T-cell (primary cell): ENCODE results near the gene TMC1. TPM values are rescaled to one million over a fixed set of nuclear protein-coding genes. Genes with fewer than 3 reads are reported as not detected.
"Not testable (repeated sequence)": the region's sequence is repeated elsewhere in the genome, so short reads cannot be mapped to it uniquely, and the experiment has no call there.

Experiments used
- ATAC-seq, 4 experiments: fragments of 200-7000 bp in 3 of 4; fragments of 150-1000 bp in 1 of 4; cut with Tn5 transposase; replicated peaks in 1 of 4; 1 replicate in 3 of 4; 2 replicates in 1 of 4; pipeline ENCODE4 v1.10.0; 2021; ENCODE audit warnings: moderate library complexity in 3 of 4, mild to moderate bottlenecking in 2 of 4, moderate number of reproducible peaks in 1 of 4
- CTCF ChIA-PET, 2 donors: fragments of 300-600 bp; sonication (Branson Sonifier 250); formaldehyde crosslinking; loops; one replicate each; lab custom pipeline; 2022; ENCODE audit warnings: antibody characterized with exemption in 2 of 2; lab: Charles Lee
- POLR2A ChIA-PET, 2 donors: fragments of 300-600 bp; sonication (Branson Sonifier 250); formaldehyde crosslinking; loops; one replicate each; lab custom pipeline; 2022; ENCODE audit warnings: antibody characterized with exemption in 2 of 2; lab: Charles Lee
- DNase-seq, 35 experiments: peaks; one replicate each; pipeline versions ENCODE4 v3.0.0 to v3.0.0-alpha.2; 2013 to 2023
- H3K27ac ChIP-seq: one replicate; pipeline ENCODE4 v1.5.1; 2013; ENCODE audit warnings: low read length
- H3K27me3 ChIP-seq, 2 experiments: replicated peaks in 1 of 2; 1 replicate in 1 of 2; 2 replicates in 1 of 2; pipeline versions ENCODE4 v1.6.1 to v1.7.0; 2013; ENCODE audit warnings: low read length in 1 of 2, mixed read lengths in 1 of 2; ENCODE audit not compliant: control insufficient read depth in 2 of 2, insufficient read depth in 2 of 2; ENCODE audit errors: extremely low read depth in 1 of 2
- H3K36me3 ChIP-seq, 2 donors: 1 replicate in 1 of 2; 2 replicates in 1 of 2; pipeline versions ENCODE4 v1.6.1 to v1.7.0; 2013; ENCODE audit warnings: low read length in 1 of 2; ENCODE audit not compliant: control insufficient read depth in 2 of 2, insufficient read depth in 1 of 2; ENCODE audit errors: extremely low read depth in 1 of 2
- H3K4me1 ChIP-seq, 2 experiments: 1 replicate in 1 of 2; 2 replicates in 1 of 2; pipeline versions ENCODE4 v1.6.1 to v1.7.0; 2013; ENCODE audit warnings: low read length in 2 of 2, mixed read lengths in 1 of 2; ENCODE audit not compliant: insufficient read depth in 2 of 2, control insufficient read depth in 1 of 2; ENCODE audit errors: extremely low read depth in 1 of 2
- H3K4me3 ChIP-seq, 2 donors: 1 replicate in 1 of 2; 2 replicates in 1 of 2; pipeline versions ENCODE4 v1.5.1 to v1.7.0; 2013; ENCODE audit warnings: mild to moderate bottlenecking in 2 of 2, low read length in 1 of 2, moderate library complexity in 1 of 2; ENCODE audit not compliant: control insufficient read depth in 1 of 2; ENCODE audit errors: extremely low read depth in 1 of 2
- H3K9me3 ChIP-seq: 2 replicates; pipeline ENCODE4 v1.7.0; 2013
- H3K27ac Mint-ChIP-seq, 2 donors: one replicate each; pipeline ENCODE4 v1.8.0; 2020 to 2021; ENCODE audit warnings: mild to moderate bottlenecking in 2 of 2, mixed read lengths in 2 of 2
- H3K27me3 Mint-ChIP-seq, 2 donors: one replicate each; pipeline ENCODE4 v1.8.0; 2021 to 2022; ENCODE audit warnings: mixed read lengths in 2 of 2
- H3K36me3 Mint-ChIP-seq: one replicate; pipeline ENCODE4 v1.8.0; 2021; ENCODE audit warnings: mixed read lengths
- H3K4me1 Mint-ChIP-seq, 3 donors: one replicate each; pipeline ENCODE4 v1.8.0; 2020 to 2022; ENCODE audit warnings: mixed read lengths in 3 of 3, mild to moderate bottlenecking in 1 of 3
- H3K4me3 Mint-ChIP-seq, 3 donors: one replicate each; pipeline ENCODE4 v1.8.0; 2020 to 2022; ENCODE audit warnings: mild to moderate bottlenecking in 3 of 3, mixed read lengths in 3 of 3, moderate library complexity in 3 of 3
- H3K9me3 Mint-ChIP-seq, 3 donors: one replicate each; pipeline ENCODE4 v1.8.0; 2020 to 2022; ENCODE audit warnings: mixed read lengths in 3 of 3
- WGBS: methylation state at CpG from one replicate; pipeline ENCODE4 v1.1.5; 2013; ENCODE audit warnings: missing lambda C conversion rate; ENCODE audit not compliant: insufficient coverage; 5-methylcytosine and 5-hydroxymethylcytosine counted together
- total RNA-seq, 35 experiments: library from RNA in 6 of 35; stranded (reverse) in 6 of 35; fragments of 120-200 nt in 1 of 35; gene quantifications; one replicate each; pipeline versions ENCODE4 v1.2.1 to v1.2.4 and lab custom pipeline; 2013 to 2026

TMC1 gene
- total RNA-seq: not detected
- not detected for total RNA-seq (2013)
- total RNA-seq (lab: John Stamatoyannopoulos, UW): 0 to 0.50 (median 0.06) reads per million in 29 experiments

DNA sequence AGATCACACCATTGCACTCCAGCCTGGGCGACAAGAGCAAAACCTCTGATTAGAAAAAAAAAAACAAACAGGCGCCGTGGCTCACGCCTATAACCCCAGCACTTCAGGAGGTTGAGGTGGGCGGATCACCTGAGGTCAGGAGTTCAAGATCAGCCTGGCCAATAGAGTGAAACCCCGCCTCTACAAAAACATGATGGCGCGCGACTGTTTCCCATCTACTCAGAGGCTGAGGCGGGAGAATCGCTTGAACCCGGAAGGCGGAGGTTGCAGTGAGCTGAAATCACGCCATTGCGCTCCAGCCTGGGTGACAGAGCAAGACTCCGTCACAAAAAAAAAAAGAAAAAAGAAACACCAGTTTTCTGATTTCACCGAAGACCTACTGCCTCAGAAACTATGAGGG is at the start of gene TMC1:
TMC1 (plus strand) TSS at position 193 of the 400 bp plus-strand sequence. CDS start 127,041 bp downstream, outside the sequence.
- H3K9me3 ChIP-seq, H3K27me3 Mint-ChIP-seq, H3K36me3 Mint-ChIP-seq, H3K4me1 ChIP-seq, H3K9me3 Mint-ChIP-seq, H3K27ac ChIP-seq, DNase-seq, POLR2A ChIA-PET, H3K36me3 ChIP-seq, CTCF ChIA-PET, H3K27me3 ChIP-seq, H3K4me3 ChIP-seq, ATAC-seq, H3K4me3 Mint-ChIP-seq: not testable (repeated sequence)
- H3K4me1 Mint-ChIP-seq: peaks cover 10 to 18% (median 18%) of the 10 kb centered on the region in 3 donors
- WGBS: 97% methylated on average over 12 of the region's 17 CpGs
- H3K27ac Mint-ChIP-seq: peak within 1 kb of the TSS in 1 of 2 donors; percentile 2

DNA sequence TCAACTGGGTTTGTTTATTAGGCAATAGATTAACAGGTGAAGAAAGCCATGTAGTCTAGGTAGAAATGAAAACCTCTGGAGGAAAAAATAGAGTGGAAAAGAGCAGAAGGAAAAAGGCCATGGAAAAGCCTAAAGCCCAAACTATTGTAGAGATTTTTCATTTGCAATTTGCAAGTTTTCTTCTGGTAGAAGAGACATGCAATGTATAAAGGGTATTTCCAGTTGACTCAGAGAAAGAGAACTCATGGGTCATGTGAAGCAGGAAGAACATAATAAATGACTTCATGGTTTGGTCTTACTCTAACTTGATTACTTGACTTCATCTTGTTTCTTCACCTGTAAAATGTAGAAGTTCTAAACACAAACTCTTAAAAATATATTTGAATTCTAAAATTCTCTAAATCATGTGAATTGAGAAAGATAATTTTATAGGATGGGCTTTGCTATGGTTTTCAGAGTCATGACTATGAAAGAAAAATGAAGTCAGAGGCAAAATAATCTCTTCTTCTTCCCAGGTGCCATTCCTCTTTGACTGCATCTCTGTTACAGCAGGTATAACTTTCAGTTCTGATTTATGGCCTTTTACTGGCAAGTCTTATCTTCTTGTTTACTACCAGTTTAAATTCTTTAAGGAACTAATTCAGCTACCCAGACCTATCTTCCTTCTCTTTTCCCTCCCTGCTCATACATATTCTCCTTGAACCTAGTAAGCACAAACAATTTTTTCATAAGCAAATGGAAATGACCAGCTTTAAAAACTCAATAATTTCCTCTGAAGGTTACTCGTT is 47.7 kb upstream of the TMC1 start:
- Histone ChIP-seq H3K36me3 (no peaks in the 10 kb centered on the region), H3K27me3 (no peaks in the 10 kb centered on the region), H3K4me3 (no peak overlapping the region), H3K4me1 (peaks cover 0 to 3% of the 10 kb centered on the region in 2 experiments), H3K27ac (no peak overlapping the region), H3K9me3 (no peaks in the 10 kb centered on the region)
- peaks cover 12 to 39% (median 35%) of the 10 kb centered on the region in 3 donors for H3K4me1 Mint-ChIP-seq
- no peaks in the 10 kb centered on the region for H3K27me3 Mint-ChIP-seq
- ChIA-PET CTCF (interaction anchor here in 1 of 2 donors (0.7 kb wide), 1 partner anchor 215 kb away, joined by 4 read pairs; no protein-coding TSS in a partner anchor), POLR2A (no interaction called here)
- peak in 3 of 4 experiments; percentile 30 to 52 (median 36) for ATAC-seq
- peak overlapping the region; percentile 45 to 64 for H3K27ac Mint-ChIP-seq
- H3K9me3 Mint-ChIP-seq: no peaks in the 10 kb centered on the region
- H3K36me3 Mint-ChIP-seq: no peaks in the 10 kb centered on the region
- DNase-seq: peak in 1 of 35 experiments; percentile 5
- no CpG with 5 or more reads among the region's 1 CpG for WGBS
- no peak overlapping the region for H3K4me3 Mint-ChIP-seq

DNA sequence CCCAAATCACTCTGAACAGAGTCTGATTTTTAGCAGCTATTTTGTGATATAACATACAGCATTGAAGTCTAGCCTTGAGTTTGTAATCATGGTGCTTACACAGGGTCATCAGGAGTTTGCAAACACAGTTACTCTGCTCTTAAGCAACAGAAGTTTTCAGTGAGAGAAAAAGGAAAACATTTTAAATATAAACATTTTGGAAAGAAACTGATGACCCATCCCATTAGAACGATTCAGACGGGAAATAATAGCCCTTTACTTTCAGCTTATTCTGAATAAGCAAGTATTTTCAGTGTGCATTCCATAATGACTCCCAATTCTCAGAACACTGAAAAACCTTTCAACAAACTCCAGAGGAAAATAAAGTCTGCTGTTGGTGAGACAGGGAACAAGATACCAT is 46.7 kb upstream of the TMC1 start:
- Histone ChIP-seq H3K4me1 (peaks cover 0 to 3% of the 10 kb centered on the region in 2 experiments), H3K9me3 (no peaks in the 10 kb centered on the region), H3K27ac (no peak overlapping the region), H3K36me3 (no peaks in the 10 kb centered on the region), H3K4me3 (no peak overlapping the region), H3K27me3 (no peaks in the 10 kb centered on the region)
- Mint-ChIP-seq H3K4me3 (no peak overlapping the region), H3K36me3 (no peaks in the 10 kb centered on the region), H3K9me3 (no peaks in the 10 kb centered on the region), H3K27me3 (no peaks in the 10 kb centered on the region), H3K4me1 (peaks cover 22 to 49% (median 43%) of the 10 kb centered on the region in 3 donors), H3K27ac (no peak overlapping the region)
- WGBS: no CpG with 5 or more reads among the region's 2 CpGs
- no peak for DNase-seq
- no peak for ATAC-seq
- CTCF ChIA-PET: interaction anchor here (0.6 to 0.7 kb wide), 2 partner anchors 21 to 216 kb away, joined by 3 to 4 read pairs; no protein-coding TSS in a partner anchor
- POLR2A ChIA-PET: no interaction called here

DNA sequence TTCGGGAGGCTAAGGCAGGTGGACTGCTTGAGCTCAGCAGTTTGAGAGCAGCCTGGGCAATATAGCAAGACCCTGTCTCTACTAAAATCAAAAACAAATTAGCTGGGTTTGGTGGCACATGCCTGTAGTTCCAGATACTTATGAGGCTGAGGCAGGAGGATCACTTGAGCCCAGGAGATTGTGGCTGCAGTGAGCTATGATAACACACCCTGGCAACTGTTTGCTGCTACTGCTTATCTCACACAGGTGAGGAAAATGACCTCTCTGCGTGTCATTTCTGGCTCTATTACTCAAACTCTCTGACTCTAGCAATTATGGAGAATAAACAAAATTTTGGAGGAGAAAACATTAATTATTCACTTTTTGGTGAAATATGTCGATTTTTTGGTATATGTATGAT is 45.3 kb upstream of the TMC1 start:
- H3K9me3 Mint-ChIP-seq: no peaks in the 10 kb centered on the region
- Histone ChIP-seq H3K9me3 (no peaks in the 10 kb centered on the region), H3K27me3 (no peaks in the 10 kb centered on the region), H3K4me3 (no peak overlapping the region), H3K27ac (no peak overlapping the region), H3K36me3 (no peaks in the 10 kb centered on the region), H3K4me1 (peaks cover 0 to 3% of the 10 kb centered on the region in 2 experiments)
- no CpG with 5 or more reads among the region's 3 CpGs for WGBS
- H3K4me1 Mint-ChIP-seq: peaks cover 22 to 50% (median 43%) of the 10 kb centered on the region in 3 donors
- no peaks in the 10 kb centered on the region for H3K36me3 Mint-ChIP-seq
- CTCF ChIA-PET: interaction anchor here in 1 of 2 donors (0.6 kb wide), 1 partner anchor 26 kb away, joined by 3 read pairs; no protein-coding TSS in a partner anchor
- ATAC-seq (no peak), DNase-seq (no peak)
- peak overlapping the region in 1 of 2 donors; percentile 44 for H3K27ac Mint-ChIP-seq
- H3K27me3 Mint-ChIP-seq: no peaks in the 10 kb centered on the region
- H3K4me3 Mint-ChIP-seq: no peak overlapping the region
- POLR2A ChIA-PET: interaction anchor here in 1 of 2 donors (0.7 kb wide), 1 partner anchor 11 kb away, joined by 5 read pairs; no protein-coding TSS in a partner anchor

DNA sequence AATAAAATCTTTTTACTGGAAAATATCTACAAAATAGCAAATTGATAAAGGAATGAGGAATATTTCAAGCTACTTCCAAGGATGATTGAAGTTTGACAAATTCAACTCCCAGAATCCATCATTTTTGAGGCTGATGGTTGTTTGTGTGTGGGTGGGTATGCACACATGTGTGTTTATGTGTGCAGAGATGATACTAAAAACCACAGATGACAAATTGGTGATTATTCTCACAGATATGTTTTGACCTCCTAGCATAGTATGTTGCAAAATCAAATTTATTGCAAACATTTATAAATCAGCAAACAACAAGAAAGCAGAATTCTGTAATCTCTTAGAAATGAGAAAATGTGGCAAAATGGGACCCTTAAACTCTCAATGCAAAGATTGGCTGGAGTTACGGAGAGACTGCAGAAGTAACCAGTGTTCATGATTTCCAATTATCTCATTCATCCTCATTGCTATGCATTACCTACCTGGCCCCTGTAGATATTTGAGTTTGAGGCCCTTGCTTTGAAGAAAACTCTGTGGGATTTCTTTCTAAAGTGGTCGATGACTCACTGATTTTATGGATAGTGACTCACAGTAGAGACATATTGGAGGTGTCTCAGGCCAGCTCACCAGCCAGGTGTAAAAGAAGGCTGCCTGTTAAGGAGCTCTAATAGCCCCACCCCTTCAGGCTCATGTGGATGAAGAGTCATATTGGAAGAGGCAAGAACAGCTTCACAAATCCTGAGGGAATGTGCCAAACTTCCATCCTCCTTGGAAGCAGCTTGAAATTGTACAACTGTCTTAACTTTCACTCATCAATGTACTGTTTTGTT is 44.6 kb upstream of the TMC1 start:
- peak overlapping the region; percentile 33 to 37 for H3K27ac Mint-ChIP-seq
- H3K27ac ChIP-seq: no peak overlapping the region
- POLR2A ChIA-PET: no interaction called here
- no peaks in the 10 kb centered on the region for H3K9me3 ChIP-seq
- H3K27me3 Mint-ChIP-seq: no peaks in the 10 kb centered on the region
- ATAC-seq (peak in 3 of 4 experiments; percentile 72 to 88 (median 84)), DNase-seq (peak in 3 of 35 experiments; percentile 5 to 21 (median 8))
- H3K4me3 ChIP-seq: no peak overlapping the region
- WGBS: no CpG with 5 or more reads among the region's 2 CpGs
- H3K36me3 ChIP-seq: no peaks in the 10 kb centered on the region
- CTCF ChIA-PET: interaction anchor here in 1 of 2 donors (0.6 kb wide), 1 partner anchor 25 kb away, joined by 3 read pairs; no protein-coding TSS in a partner anchor
- H3K4me3 Mint-ChIP-seq: no peak overlapping the region
- H3K27me3 ChIP-seq: no peaks in the 10 kb centered on the region
- no peaks in the 10 kb centered on the region for H3K9me3 Mint-ChIP-seq
- H3K4me1 Mint-ChIP-seq: peaks cover 22 to 50% (median 43%) of the 10 kb centered on the region in 3 donors
- H3K36me3 Mint-ChIP-seq: no peaks in the 10 kb centered on the region
- peaks cover 0 to 3% of the 10 kb centered on the region in 2 experiments for H3K4me1 ChIP-seq
